Mesendoderm (in vitro differentiated cells): ENCODE data around the gene CAVIN3.

ENCODE experiments used
- DNase-seq: peaks from one replicate; pipeline ENCODE4 v3.0.0; 2013
- H2AK5ac ChIP-seq: 2 replicates; pipeline ENCODE4 v1.6.1; 2013; ENCODE audit warnings: low read length, inconsistent platforms
- H2BK120ac ChIP-seq: 2 replicates; pipeline ENCODE4 v1.6.1; 2013; ENCODE audit warnings: low read depth, mild to moderate bottlenecking, low read length, moderate library complexity, mixed read lengths
- H2BK15ac ChIP-seq: replicated peaks from 2 replicates; pipeline ENCODE4 v1.6.1; 2013; ENCODE audit warnings: low read depth, mild to moderate bottlenecking, moderate library complexity
- H2BK5ac ChIP-seq: 2 replicates; pipeline ENCODE4 v1.6.1; 2013; ENCODE audit warnings: low read length, inconsistent platforms
- H3K18ac ChIP-seq: 2 replicates; pipeline ENCODE4 v1.6.1; 2013; ENCODE audit warnings: mild to moderate bottlenecking, low read length, mixed read lengths
- H3K23ac ChIP-seq: one replicate; pipeline ENCODE4 v1.6.1; 2013; ENCODE audit warnings: low read length
- H3K27ac ChIP-seq: 2 replicates; pipeline ENCODE4 v1.5.1; 2013; ENCODE audit warnings: low read depth, mild to moderate bottlenecking, inconsistent platforms, low read length, moderate library complexity
- H3K27me3 ChIP-seq: 2 replicates; pipeline ENCODE4 v1.6.1; 2013; ENCODE audit warnings: low read length, control low read depth, mild to moderate bottlenecking, inconsistent platforms; ENCODE audit not compliant: insufficient read depth, poor library complexity
- H3K36me3 ChIP-seq: 2 replicates; pipeline ENCODE4 v1.6.1; 2013; ENCODE audit warnings: low read length, inconsistent platforms; ENCODE audit not compliant: control insufficient read depth, insufficient read depth
- H3K4ac ChIP-seq: one replicate; pipeline ENCODE4 v1.6.1; 2013; ENCODE audit warnings: low read depth, mild to moderate bottlenecking, low read length, moderate library complexity
- H3K4me1 ChIP-seq: 2 replicates; pipeline ENCODE4 v1.6.1; 2013; ENCODE audit warnings: low read depth, low read length, inconsistent platforms; ENCODE audit not compliant: control insufficient read depth
- H3K4me2 ChIP-seq: 2 replicates; pipeline ENCODE4 v1.6.1; 2013; ENCODE audit warnings: low read length
- H3K4me3 ChIP-seq: 2 replicates; pipeline ENCODE4 v1.5.1; 2013; ENCODE audit warnings: mild to moderate bottlenecking, low read length
- H3K56ac ChIP-seq: one replicate; pipeline ENCODE4 v1.6.1; 2013; ENCODE audit warnings: low read length
- H3K79me1 ChIP-seq: 2 replicates; pipeline ENCODE4 v1.6.1; 2013; ENCODE audit warnings: low read length, inconsistent platforms
- H3K79me2 ChIP-seq: 2 replicates; pipeline ENCODE4 v1.6.1; 2013; ENCODE audit warnings: mild to moderate bottlenecking, low read length; ENCODE audit not compliant: control insufficient read depth, insufficient read depth
- H3K9ac ChIP-seq: 2 replicates; pipeline ENCODE4 v1.6.1; 2013; ENCODE audit warnings: low read length, inconsistent platforms
- H4K5ac ChIP-seq: one replicate; pipeline ENCODE4 v1.6.1; 2013; ENCODE audit warnings: low read length
- H4K8ac ChIP-seq: one replicate; pipeline ENCODE4 v1.6.1; 2013; ENCODE audit warnings: low read depth, mild to moderate bottlenecking, control low read depth, low read length, moderate library complexity
- WGBS: extraction: QIAGEN DNeasy Blood & Tissue Kit; methylation state at CpG from one replicate; pipeline ENCODE4 v1.1.7; 2013; ENCODE audit warnings: low lambda C conversion rate, missing lambda C conversion rate; ENCODE audit not compliant: insufficient coverage; ENCODE audit errors: extremely low coverage; 5-methylcytosine and 5-hydroxymethylcytosine counted together

Gene CAVIN3

GRCh38 chr11:6357222-6357621, 36.9 kb upstream of the CAVIN3 start:
- H3K27me3 ChIP-seq, result no peaks in the 10 kb centered on the region
- no peak overlapping the region for H3K23ac ChIP-seq
- no peak overlapping the region for H2BK15ac ChIP-seq
- no peak overlapping the region for H3K9ac ChIP-seq
- no peak overlapping the region for H2BK120ac ChIP-seq
- no peaks in the 10 kb centered on the region for H3K79me2 ChIP-seq
- H3K79me1 ChIP-seq, result no peaks in the 10 kb centered on the region
- H2AK5ac ChIP-seq, result no peak overlapping the region
- H3K4me1 ChIP-seq, result no peaks in the 10 kb centered on the region
- H3K4me3 ChIP-seq, result no peak overlapping the region
- no peak overlapping the region for H3K4ac ChIP-seq
- WGBS, result no CpG with 5 or more reads among the region's 9 CpGs
- no peak overlapping the region for H4K5ac ChIP-seq
- no peaks in the 10 kb centered on the region for H3K36me3 ChIP-seq
- H4K8ac ChIP-seq, result no peak overlapping the region
- no peak overlapping the region for H2BK5ac ChIP-seq
- no peak overlapping the region for H3K27ac ChIP-seq
- peak; percentile 73 for DNase-seq
- no peak overlapping the region for H3K4me2 ChIP-seq
- no peak overlapping the region for H3K18ac ChIP-seq
- no peak overlapping the region for H3K56ac ChIP-seq

GRCh38 chr11:6356503-6357055, 36.3 kb upstream of the CAVIN3 start:
- DNase-seq, result no peak
- Histone ChIP-seq H3K56ac (no peak overlapping the region), H3K27me3 (no peaks in the 10 kb centered on the region), H4K5ac (no peak overlapping the region), H3K4ac (no peak overlapping the region), H3K4me2 (no peak overlapping the region), H2BK5ac (no peak overlapping the region), H3K4me1 (no peaks in the 10 kb centered on the region), H3K9ac (no peak overlapping the region), H2AK5ac (no peak overlapping the region), H3K18ac (no peak overlapping the region), H3K79me2 (no peaks in the 10 kb centered on the region), H3K27ac (no peak overlapping the region), H4K8ac (no peak overlapping the region), H2BK120ac (no peak overlapping the region), H3K4me3 (no peak overlapping the region), H3K36me3 (no peaks in the 10 kb centered on the region), H3K79me1 (no peaks in the 10 kb centered on the region), H2BK15ac (no peak overlapping the region), H3K23ac (no peak overlapping the region)
- no CpG with 5 or more reads among the region's 4 CpGs for WGBS

DNA sequence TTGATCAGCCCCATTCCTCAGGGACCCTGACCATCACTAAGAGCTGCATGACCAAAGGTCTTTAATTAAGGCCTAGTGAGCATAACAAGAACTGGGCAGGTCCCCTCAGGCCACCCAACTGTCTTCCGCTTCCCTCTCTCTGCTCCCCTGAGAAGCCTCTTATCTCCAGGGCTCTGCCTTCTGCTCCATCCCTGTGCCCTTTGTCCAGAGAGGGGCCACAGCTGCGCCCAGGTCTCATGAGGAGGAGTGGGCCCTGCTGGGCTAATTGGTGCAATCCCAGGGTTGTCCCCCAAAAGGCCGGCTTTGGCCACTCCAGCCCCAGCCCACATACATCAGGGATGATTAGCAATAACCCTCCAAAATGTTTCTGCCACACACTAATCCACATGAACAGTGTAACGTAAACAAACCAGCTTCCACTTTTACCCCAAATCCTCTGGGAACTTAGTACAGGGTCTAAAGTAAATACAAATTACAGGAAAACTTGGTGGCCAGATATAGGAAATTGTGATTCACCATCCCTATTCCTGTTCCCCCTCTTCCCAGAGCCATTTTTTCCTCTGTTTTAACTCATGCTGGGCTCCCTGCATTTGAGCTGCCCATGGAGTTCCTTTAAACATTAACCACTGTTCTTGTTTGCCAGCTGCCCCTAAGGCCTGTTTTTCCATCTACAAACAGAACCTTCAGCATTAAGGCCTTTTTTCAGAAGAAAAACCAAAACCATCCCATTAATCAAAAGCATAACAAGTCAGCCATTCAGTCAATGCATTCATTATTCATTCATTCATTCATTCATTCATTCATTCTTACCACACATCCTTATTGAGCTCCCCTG, 34.6 kb upstream of the CAVIN3 start:
- Histone ChIP-seq H3K27ac (no peak overlapping the region), H3K4me3 (no peak overlapping the region), H3K56ac (no peak overlapping the region), H3K9ac (no peak overlapping the region), H3K4ac (no peak overlapping the region), H3K79me2 (no peaks in the 10 kb centered on the region), H2BK15ac (no peak overlapping the region), H3K79me1 (no peaks in the 10 kb centered on the region), H2BK5ac (no peak overlapping the region), H2BK120ac (no peak overlapping the region), H3K18ac (no peak overlapping the region), H3K23ac (no peak overlapping the region), H3K36me3 (no peaks in the 10 kb centered on the region), H3K27me3 (no peaks in the 10 kb centered on the region), H2AK5ac (no peak overlapping the region), H3K4me1 (no peaks in the 10 kb centered on the region), H3K4me2 (no peak overlapping the region), H4K8ac (no peak overlapping the region), H4K5ac (no peak overlapping the region)
- DNase-seq, result no peak
- WGBS, result no CpG with 5 or more reads among the region's 4 CpGs

GRCh38 chr11:6353367-6353987, 33.2 kb upstream of the CAVIN3 start:
- no peak overlapping the region for H3K4me3 ChIP-seq
- WGBS, result no CpG with 5 or more reads among the region's 5 CpGs
- H3K4me1 ChIP-seq, result no peaks in the 10 kb centered on the region

GRCh38 chr11:6351782-6352382, 31.6 kb upstream of the CAVIN3 start:
- no peak for DNase-seq
- H4K8ac ChIP-seq, result no peak overlapping the region
- H2BK5ac ChIP-seq, result no peak overlapping the region
- no peaks in the 10 kb centered on the region for H3K27me3 ChIP-seq
- H4K5ac ChIP-seq, result no peak overlapping the region
- H3K36me3 ChIP-seq, result no peaks in the 10 kb centered on the region
- no peak overlapping the region for H3K4me2 ChIP-seq
- no peak overlapping the region for H3K56ac ChIP-seq
- no peak overlapping the region for H2AK5ac ChIP-seq
- H3K4me3 ChIP-seq, result no peak overlapping the region
- H3K9ac ChIP-seq, result no peak overlapping the region
- no CpG with 5 or more reads among the region's 5 CpGs for WGBS
- H3K4ac ChIP-seq, result no peak overlapping the region
- no peak overlapping the region for H3K27ac ChIP-seq
- H3K79me1 ChIP-seq, result no peaks in the 10 kb centered on the region
- H2BK120ac ChIP-seq, result no peak overlapping the region
- H3K18ac ChIP-seq, result no peak overlapping the region
- no peak overlapping the region for H3K23ac ChIP-seq
- no peaks in the 10 kb centered on the region for H3K79me2 ChIP-seq
- no peaks in the 10 kb centered on the region for H3K4me1 ChIP-seq
- H2BK15ac ChIP-seq, result no peak overlapping the region

More at GRCh38 chr11:6353367-6353987, 33.2 kb upstream of the CAVIN3 start:
- Histone ChIP-seq H3K27me3 (no peaks in the 10 kb centered on the region), H3K4ac (no peak overlapping the region), H2BK15ac (no peak overlapping the region), H3K56ac (no peak overlapping the region), H3K4me2 (no peak overlapping the region), H3K27ac (no peak overlapping the region), H3K79me2 (no peaks in the 10 kb centered on the region), H4K8ac (no peak overlapping the region), H2BK5ac (no peak overlapping the region), H2AK5ac (no peak overlapping the region), H3K9ac (no peak overlapping the region), H4K5ac (no peak overlapping the region), H3K18ac (no peak overlapping the region), H3K79me1 (no peaks in the 10 kb centered on the region), H2BK120ac (no peak overlapping the region), H3K23ac (no peak overlapping the region), H3K36me3 (no peaks in the 10 kb centered on the region)
- peak; percentile 99 for DNase-seq
